ENCODE results near the gene PISD.
"Not testable (repeated sequence)": the region's sequence is repeated elsewhere in the genome, so short reads cannot be mapped to it uniquely, and the experiment has no call there.

PISD gene

DNA sequence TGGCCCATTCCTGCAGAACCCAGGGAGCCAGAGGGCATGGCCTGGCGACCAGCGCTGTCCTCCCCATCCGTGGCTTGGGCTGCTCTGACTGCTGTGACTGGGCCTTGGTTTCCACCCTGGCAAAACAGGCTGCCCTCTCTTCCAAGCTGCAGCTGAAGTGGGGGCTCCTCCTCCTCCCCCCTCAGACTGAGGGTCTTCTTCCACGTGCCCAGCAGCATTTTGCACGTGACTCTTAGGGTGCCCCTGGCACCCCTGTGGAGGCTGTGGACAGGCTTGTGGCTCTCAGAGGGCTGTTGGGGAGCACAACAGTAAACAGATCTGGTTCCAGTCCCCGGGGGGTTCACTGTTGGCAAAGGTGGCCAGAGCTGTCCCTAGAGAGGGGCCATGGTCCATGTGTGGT is 51.4 kb downstream of the PISD start:
- no peak for DNase-seq (ENCODE audit: low read depth, low spot score)

DNA sequence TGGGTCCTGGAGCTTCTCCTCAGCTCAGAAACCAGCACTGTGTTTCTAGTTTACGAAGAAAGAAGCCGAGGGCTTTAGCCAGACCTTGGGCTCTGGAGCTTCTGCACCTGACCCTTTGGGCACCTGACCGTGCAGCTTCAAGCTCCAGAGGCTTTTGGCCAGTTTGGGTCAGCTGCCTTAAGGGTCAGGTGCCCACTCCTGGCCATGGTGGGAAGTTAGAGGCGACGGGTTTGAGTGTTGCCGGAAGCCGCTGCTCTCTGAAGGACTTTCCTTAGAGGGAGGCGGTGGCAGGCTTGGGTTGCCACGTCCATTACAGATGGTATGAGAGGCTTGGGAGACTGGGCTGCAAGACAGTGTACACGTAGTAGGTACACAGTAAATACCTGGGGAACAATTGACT is 52.3 kb downstream of the PISD start:
- DNase-seq (ENCODE audit: low read depth, low spot score): no peak

DNA sequence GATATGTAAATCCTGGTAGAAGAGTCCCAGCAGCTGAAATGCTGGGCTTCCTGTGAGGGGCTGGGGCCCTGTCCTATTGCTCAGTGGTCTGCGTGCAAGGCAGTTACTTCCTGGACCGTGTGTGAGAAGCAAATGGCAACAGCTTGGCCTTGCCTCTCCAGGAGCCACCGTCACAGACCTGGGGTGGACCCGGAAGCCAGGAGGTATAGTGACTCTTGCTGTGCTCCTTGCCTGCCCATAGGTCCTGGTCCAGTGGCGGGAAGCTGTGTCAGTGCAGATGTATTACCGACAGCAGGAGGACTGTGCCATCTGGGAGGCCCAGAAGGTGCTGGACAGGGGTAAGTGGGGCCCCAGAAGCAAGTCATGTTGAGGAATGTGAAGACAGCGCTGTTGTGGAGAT is 54.3 kb downstream of the PISD start:
- no peak for DNase-seq (ENCODE audit: low read depth, low spot score)

DNA sequence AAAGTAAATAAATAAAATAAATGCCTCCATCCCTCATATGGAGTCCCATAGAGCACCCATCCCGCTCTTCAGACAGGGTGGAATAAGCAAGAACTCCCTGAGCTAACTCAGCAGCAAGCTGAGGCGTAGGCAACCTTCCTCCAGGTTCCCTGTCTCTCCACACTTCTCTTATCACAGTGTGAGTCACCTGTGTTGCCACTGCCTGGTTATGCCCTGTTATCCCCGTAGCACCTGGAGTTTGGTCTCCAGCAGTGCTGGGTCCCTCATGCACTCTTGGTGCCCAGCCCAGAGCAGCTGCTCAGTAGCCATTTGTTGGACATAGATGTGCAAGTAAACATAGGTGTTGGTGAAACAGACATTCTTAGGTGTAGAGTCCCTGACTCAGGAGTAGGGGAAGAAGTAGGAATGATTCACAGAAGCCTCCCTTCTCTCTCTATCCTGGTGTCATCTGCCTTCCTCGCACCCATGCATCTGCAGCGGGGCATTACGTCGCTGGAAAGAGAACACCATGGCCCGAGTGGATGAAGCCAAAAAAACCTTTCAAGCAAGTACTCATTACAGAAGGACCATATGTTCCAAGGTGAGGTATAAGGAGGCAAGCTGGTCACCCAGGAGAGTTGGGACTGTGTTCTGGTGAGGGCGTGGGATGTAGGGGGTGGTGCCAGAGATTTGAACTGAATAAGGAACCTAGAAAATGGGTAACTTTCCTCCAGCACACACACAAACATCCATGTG is 56.0 kb downstream of the PISD start:
- DNase-seq (ENCODE audit: low read depth, low spot score): no peak

DNA sequence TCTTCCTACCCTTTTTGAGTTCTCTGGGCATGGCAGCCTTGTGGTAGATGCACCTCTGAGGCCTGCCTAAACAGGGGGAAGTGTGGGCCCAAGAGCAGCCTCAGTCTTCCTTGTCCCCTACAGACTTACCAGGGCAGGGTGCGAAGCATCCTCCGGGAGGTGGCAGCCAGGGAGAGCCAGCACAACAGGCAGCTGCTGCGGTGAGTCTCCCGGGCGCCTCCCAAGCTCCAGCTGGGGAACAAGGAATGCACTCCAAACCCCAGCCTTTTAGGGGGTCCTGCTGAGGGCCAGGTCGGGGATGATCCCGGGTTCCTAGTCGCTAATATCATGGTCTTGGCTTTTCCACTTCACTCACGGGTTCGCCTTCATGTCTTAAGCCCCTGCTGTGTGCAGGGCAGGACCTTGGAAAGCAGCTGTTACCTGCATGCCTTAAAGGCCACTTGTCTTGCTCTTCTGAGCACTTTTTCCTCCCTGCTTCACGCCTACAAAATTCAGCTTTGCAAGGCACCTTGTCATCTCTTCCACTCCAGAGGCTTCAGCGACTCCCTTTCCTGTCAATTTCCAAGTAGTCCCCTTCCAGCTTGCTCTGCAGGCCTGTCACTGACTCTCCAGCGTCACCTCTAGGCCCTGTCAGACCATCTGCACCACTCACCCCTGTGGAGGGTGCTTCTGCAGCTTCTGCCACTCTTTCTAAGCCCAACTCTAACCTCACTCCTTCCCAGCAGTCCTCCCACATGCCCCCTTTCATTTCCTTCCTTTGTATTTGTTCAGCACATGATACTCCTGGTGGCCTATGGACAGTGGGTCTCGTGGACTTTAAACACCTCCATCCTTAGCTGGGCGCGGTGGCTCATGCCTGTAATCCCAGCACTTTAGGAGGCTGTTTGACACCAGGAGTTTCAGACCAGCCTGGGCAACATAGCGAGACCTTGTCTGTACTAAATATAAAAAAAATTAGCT is 57.0 kb downstream of the PISD start:
- no peak for DNase-seq (ENCODE audit: low read depth, low spot score)

DNA sequence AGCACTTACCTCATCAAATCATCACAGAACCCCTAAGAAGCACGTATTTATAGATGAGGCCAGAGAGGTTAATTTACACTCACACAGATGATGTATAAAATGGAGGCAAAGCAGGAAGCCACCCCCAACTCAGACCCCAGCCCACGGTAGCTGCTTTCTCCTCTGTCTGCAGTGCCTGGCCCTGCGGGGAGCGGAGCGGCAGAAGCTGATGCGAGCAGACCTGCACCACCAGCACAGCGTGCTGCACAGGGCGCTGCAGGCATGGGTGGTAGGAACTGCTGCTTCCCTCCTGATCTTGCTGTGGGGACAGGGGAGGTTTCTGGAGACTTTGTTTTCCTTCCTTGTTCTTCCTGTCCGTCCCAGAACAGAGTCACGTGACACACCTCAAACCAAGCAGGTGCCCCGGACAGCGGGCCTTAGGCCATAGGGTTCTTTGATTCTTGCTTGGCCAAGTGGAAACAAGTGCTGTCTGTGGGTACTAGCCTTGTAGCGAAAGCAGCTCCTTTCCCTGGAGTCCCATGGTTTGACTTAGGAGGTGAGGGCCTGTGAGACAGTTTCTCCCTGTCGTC is 57.8 kb downstream of the PISD start:
- DNase-seq (ENCODE audit: low read depth, low spot score): no peak

DNA sequence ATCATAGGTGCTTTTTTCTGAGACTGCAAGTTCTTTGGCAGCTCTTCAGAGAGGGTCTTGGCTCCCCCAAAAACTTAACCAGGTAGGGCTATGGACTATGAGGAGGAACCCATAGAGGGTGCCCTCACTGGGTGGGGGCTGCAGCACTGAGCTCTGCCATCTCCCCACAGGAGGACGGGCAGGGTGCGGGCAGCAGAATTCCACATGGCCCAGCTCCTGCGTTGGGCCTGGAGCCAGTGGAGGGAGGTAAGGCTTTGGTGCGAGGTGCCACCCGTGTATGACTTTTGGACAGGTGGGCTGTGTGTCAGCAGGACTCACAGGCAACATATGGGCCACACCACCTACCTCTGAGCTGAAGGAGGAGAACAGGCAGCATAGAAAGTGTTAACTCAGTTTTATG is 58.4 kb downstream of the PISD start:
- no peak for DNase-seq (ENCODE audit: low read depth, low spot score)

DNA sequence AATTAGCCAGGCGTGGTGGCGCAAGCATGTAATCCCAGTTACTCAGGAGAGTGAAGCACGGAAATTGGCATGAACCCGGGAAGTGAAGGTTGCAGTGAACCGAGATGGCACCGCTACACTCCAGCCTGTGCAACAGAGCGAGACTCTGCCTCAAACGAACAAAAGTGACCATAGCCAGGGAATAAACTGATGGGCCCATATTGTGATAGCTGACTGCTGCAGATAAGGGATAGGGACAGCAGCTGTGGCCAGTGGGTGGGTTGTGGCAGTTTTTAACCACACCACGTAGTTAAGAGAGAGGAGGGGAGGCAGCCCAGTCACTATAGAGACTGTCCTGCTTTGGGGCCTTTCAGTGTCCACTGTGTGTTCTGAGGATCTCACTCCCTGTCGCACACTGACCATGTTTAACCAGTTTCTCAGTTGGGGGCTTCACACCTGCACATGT is 58.9 kb downstream of the PISD start:
- DNase-seq (ENCODE audit: low read depth, low spot score): no peak

DNA sequence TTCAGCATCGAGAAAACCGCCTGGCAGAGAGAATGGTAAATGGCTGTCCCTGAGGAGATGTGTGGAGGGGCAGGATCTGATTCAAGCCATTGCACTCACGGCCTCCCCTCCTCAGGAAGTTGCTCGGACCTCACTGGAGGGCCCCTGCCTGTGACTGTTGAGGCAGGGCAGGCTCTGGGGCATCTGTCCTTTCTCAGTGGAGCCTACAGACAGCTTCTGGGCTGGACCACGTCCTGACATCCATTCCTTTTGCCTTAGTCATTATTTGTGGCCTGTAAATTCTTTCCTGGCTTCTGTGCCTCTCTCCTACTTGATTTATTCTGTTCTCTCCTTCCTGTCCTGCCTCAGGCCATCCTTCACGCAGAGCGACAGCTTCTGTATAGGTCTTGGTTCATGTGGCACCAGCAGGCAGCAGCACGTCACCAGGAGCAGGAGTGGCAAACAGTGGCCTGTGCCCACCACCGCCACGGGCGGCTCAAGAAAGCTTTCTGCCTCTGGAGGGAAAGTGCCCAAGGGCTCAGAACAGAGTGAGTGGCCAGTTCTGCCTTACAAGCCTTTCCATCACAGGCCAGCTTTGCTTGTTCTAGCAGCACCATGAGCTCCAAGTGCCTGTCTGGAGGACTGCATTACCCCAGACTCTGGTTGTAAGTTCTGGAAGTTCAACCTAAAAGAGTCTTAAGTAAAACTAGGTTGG is 59.6 kb downstream of the PISD start:
- DNase-seq (ENCODE audit: low read depth, low spot score): peak; percentile 33

DNA sequence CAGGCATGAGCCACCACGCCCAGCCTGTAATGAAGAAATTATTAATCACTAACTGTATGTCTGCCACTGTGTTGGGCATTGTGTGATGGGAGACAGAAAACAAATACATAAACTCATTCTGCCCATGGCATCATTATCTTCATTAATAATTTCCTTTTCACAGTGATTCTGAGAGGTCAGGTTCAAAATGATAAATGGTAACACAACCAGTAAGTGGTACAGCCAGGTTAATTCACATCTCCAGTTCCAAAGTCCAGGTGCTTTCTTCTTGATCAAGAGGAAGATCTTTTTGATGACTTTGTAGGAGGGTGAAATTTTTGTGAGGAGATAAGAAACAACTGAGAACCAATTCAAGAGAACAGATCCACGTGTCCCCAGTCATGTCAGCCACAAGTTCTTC is 66.7 kb downstream of the PISD start:
- no peak for DNase-seq (ENCODE audit: low read depth, low spot score)

DNA sequence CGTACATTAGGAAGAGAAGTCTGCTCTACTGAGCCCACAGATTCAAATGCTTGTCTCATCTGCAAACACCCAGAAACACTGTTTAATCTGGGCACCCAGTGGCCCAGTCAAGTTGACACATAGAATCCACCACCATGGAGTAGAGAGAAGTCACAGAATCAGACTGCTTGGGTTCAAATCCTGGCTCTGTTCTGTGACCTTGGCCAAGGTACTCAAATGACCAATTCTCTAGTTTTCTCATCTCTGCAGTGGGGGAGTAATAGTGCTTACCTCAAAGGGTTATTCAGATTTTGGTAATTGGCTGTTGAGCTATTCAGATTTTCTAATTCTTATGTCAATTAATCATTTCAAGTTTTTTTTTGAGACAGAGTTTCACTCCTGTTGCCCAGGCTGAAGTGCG is 71.9 kb downstream of the PISD start:
- not testable (repeated sequence) for DNase-seq (ENCODE audit: low read depth, low spot score)

DNA sequence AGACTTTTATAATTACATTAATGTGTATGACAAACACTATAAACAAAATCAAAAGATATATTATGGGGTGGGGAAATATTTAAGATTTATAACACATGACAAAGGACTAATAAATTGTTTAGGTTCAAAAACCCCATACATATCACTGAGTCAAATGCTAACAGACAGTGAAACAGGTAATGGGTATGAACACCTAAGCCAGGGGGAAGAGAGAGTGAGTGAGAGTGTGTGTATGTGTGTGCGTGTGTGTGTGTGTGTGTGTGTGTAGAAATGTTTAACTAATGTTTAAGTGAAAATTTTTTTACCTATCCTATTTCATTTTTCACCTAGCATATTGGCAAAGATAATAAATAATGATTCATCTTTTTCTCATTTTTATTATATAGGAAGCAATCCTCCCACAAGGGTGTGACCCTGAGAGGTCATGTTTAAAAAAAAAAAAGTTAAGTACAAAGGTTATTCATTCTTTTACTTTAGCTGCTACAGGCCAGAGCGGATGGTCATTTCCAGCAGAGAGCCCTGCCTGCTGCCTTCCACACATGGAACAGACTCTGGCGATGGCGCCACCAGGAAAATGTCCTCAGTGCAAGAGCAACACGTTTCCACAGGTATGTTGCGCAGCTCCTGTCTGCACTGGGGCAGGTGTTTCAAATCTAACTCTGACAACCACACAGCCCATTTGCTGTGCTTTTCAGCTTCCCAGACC is 72.9 kb downstream of the PISD start:
- DNase-seq (ENCODE audit: low read depth, low spot score): no peak

DNA sequence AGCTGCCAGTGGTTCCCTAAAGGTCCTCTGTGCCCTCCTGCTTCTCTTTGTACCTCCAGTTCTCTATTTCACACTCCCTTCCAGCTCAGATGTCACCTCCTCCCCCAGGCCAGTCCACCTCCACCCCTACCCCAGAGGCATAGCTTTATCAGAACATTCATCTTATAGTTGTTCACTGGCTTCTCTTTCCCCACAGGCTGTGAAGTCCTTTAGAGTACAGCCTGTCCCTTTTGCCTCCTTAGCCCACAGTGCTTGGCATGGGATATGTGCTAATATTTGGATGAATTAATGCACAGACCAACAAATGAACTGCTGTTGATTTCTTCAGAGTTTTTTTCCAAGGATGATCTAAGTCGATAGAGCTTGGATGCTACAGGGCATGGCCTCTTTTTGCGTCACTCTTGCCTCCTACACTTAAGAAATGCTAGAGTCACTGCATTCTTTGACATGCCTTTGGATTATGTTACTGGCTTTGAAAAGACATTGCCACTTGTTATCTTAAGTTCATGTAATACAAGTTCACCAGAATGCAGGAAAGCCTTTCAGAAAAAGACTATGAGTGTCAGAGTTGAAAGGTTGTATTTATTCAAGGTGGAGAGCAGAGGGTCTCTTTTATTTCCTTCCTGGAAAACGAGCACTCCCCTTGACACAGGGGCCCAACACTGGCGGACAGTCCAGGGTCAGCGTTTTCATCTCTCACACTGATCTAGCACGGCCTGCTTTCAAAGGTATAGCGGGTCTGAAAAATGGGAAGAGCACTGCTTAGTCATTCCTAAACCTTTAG is 75.7 kb downstream of the PISD start:
- DNase-seq (ENCODE audit: low read depth, low spot score): no peak

DNA sequence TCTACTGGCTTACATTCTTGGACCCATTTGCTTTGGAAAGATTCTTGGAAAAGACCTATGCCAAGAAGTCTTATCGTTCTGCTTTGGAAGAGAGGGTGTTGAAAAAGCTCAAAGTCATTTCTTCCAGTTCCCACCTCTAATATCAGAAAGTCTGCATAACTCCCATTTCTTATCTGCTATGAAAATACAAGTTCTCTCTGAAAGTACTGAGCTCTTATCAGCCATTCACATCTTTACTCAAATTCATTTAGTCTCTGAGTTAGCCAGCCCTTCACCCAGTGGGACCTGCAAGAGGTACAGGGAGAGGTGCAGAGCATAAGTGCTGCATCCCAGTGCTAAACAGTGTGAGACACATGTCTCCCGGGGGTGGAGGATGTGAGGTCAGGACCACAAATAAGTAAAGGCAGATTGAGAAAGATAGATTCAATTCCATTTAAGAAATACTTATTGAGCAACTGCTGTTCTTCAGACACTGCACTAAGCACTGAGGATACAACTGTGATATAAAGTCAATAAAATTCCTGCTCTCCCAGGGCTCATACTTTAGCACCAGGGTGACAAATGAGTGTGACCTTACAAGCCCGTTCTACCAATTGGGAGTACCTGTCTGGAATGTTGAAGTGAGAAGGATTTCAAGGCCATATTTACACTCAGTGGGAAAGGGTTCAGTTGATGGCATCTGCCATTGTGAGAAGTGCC is 76.7 kb downstream of the PISD start:
- DNase-seq (ENCODE audit: low read depth, low spot score): no peak

DNA sequence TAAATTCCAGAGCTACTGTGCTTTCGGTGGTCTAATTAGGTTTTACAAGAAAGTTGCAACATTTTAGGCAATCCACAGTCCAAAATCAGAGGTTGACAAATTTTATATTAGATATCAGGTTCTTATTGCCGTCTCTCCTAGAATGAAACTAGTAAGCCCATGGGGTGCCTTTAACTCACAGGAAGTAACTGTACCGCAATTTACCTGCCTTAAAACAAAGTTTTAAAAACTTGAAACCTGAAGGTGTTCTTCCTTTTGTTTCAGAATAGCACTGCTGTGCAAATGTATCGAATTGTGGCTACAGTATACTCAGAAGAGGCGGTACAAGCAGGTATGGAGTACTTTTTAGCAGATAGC is 77.2 kb downstream of the PISD start:
- DNase-seq (ENCODE audit: low read depth, low spot score): no peak

DNA sequence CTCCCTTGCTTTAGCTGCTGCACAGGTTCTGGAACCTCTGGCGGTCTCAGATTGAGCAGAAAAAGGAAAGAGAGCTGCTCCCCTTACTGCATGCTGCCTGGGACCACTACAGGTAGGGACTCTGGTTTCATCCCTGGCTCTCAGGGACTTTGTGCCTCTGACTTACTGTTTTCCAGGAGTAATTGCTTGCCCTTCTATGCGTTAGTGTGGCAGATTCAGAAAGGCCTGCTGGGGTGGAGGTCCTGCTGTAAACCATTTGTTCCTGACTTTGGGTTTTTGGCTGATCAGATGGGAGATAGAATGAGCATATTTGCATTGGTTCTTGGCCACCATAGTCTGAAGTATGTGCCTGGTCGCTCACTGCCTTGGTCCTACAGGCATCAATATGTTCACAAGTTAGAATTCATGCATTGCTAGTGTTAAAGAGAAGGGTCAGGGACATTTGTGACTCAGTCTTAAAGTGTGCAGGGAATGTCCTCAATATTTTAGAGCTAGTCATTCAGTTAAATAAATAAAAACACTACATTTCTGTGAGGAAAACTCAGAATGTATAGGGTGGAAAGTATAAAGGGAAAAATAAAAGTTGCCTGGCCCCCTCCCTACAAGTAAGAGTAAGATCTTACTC is 78.0 kb downstream of the PISD start:
- DNase-seq (ENCODE audit: low read depth, low spot score): no peak

DNA sequence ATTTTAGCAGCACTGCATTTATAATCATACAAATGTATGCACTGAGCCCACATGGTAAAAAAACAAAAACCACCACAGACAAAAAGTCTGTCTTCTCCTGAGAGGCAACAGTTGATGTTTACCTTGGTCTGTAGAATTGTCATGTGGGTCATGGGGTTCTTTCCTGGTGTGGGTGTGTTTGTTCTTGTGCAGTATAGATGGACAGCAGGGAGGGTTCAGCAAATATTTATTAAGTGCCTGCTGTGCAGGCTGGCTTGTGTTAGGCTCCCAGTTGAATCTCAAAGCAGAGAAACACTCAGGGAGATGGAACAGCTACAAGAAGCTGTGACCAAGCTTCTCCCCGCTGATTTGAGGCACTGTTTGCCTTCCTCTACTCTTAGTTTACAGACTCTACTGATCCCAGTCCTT is 82.2 kb downstream of the PISD start:
- DNase-seq (ENCODE audit: low read depth, low spot score): peak; percentile 67

DNA sequence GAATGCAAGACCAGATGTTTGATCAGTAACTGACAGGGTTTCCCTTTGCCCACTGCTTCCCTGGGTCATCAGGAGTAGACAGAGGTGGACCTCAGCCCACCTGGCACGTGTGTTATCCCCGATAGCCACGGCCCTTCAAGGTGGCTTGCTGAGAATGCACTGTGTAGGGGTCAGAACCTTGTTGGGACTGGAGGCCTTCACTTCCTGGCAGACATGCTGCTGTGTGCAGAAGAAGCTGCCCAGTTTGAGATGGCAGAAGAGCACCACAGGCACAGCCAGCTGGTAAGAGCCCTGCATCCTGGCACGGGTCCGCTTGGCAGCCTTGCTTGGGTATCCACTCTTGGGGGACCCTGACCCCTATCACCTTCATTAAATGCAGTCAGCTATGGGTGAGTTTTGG is 83.8 kb downstream of the PISD start:
- no peak for DNase-seq (ENCODE audit: low read depth, low spot score)

DNA sequence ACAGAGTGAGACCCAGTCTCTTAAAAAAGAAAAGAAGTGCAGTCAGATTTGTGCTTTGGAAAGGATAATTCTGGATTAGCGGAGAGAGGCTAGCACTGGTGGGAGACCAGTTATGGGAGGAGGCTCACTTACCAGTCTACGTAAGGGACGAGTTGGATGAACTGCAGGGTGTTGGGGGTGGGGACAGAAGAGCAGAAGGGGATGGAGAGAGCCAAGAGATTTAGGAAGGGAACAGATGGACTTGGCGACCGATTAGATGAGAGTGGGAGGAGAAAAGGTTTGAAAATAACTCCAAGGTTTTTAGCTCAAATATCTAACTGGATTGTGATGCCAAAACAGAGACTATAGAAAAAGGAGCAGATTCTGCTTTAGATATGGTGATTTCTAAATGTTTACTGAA is 84.3 kb downstream of the PISD start:
- DNase-seq (ENCODE audit: low read depth, low spot score): no peak

DNA sequence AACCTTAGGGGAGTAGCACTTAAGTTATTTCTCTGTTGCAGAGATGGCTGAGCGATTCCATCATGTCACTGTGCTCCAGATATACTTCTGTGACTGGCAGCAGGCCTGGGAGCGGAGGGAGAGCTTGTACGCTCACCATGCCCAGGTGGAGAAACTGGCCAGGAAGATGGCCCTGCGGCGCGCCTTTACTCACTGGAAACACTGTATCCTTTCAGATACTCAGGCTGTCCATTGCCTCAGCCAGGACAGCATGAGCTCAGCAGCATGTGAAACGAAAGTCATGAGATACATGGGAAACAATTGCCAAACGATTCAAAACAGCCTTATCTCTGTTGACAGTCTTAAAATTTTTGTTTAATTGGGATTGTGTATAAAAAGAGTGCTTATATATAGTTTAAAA is 86.8 kb downstream of the PISD start:
- DNase-seq (ENCODE audit: low read depth, low spot score): no peak
